GM11168 (cell line): ENCODE measurements around the gene MYLK4.

Experiments used
- in situ Hi-C: fragments of 300-500 bp; cut with MboI; formaldehyde crosslinking; loops from one replicate; pipeline ENCODE4 v1.12.0; 2022; ENCODE audit warnings: low sequenced_read_pairs; ENCODE audit not compliant: unreplicated experiment

MYLK4 gene

GRCh38 chr6:2738373-2738979 is 12.2 kb downstream of the MYLK4 start:
- in situ Hi-C loops: no loop called here

DNA sequence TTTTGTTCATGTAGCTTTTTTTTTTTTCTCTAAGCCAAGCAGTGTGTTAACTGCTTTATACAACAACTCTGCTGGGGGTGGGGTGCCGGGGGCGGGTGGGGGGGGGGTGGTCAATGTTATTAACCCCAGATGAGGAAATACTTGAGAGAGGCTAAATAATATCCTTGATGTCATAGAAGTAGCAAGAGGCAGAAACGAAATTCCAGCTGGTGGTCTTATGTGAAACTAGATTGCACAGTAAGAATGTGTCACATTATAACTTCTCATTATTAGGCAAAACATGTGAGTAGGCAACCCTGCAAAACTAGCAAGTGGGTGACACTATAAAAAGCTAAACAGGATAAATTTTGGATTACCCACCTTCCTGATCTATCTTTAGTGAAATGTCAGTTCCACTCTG is 12.8 kb downstream of the MYLK4 start:
- in situ Hi-C loops: no loop called here

DNA sequence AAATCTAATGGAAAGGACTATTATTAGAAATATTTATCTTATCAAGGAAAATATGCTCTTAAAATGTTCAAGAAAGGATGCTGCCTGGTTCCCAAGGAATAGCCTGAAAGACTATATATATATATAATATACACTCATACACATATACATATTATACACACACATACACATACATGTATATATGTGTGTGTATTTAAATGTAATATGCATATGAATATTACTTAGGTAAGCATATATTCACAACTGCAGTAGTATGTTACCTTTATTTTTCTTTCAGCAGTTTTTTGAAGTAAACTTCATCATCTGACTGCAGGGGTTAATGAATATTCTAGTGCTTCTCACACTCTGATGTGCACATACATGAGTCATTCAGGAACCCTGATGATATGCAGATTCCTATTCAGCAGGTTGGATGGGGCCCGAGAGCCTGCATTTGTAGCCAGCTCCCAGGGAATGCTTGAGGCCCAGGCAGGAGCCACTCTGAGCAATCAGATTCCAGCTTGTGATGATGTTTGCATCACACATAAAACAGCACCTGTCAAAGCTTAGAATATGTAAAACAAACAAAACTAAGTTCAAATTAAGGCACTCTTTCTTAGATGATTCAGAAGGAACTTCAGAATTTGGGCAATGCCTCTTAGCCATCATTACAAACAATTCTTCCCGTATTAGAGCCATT is 16.1 kb downstream of the MYLK4 start:
- in situ Hi-C loops: no loop called here

DNA sequence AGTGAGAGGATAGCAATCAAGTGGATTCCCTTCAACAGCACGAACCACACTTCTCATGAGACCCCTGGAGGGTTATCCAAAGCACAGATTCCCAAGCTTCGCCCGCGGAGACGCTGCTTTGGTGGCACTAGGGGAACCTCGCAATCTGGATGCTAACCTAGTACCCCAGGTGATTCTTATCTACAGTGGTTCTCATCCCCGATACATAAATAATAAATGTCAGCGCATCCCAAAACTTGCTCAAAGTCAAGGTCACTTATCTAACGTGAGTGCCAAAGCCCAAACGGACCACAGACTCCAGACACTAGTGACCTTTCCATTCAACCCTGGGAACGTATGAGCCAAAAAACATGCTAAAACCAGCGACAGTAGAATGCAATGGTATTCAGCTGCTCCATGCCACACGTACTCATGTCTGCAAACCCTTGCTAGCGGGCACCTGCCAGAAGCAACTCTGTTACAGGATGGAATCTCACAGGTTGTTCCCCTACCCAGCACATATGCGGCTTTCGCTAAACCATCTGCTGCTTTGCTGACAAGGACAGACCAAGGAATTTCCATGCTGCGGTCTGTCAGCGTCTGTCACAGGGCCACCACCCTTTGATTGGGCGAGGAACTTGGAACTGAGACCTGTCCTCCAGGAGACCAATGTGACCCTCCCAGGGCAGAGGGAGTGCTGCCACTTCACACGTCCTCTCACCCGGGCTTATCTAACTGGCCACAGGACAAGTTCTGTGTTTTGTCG is 16.8 kb downstream of the MYLK4 start:
- in situ Hi-C loops: no loop called here

DNA sequence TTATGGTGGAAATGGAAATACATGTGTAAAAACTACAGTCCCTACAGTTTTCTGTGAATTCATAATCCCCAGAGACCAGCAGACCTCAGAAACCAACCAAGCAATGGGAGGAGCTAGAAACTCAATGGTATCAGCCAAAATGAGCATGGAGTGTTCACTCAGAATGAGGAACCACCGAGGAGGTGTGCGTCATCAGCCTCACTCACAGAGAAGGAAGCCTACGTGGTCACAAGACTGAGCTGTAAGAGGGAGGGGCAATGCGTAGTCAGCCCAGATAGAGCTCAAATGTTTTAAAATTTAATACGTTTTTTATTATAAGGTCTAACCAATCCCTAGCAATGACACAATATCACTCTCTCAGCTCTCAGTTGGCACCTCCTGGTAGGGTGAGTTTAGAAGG is 17.4 kb downstream of the MYLK4 start:
- in situ Hi-C loops: no loop called here

GRCh38 chr6:2732503-2733089 is 18.1 kb downstream of the MYLK4 start:
- in situ Hi-C loops: no loop called here

DNA sequence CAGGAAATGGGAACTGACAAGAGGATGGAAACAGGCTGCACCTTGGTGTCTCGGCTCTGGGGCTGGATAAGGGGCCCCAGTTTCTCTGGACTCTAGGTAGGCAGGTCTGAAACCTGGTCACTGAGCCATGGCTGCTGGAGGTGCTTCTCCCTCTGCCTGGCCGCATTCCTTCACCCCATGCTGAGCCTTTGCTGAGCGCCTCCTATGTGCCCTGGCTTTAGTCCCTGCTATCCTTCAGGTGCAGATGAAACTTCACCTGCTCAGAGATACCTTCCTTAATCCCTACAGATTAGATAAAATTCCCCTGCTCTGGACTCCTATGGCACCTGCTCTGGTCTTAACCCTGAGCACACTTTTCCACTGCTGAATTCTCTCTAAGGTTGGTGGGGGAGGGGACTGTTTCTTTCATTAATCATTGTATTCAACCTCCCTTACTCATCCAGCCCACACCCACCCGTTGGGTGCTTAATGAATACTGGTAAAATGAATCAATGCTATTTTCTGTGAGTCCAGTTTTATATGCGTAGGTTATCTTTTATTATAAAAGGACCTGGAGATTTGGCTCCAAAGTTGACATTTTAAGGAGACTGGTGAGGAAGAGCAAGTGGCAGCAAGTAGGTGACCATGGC is 19.3 kb downstream of the MYLK4 start:
- in situ Hi-C loops: no loop called here

GRCh38 chr6:2730353-2731107 is 20.2 kb downstream of the MYLK4 start:
- in situ Hi-C loops: no loop called here

GRCh38 chr6:2729921-2730320 is 20.8 kb downstream of the MYLK4 start:
- in situ Hi-C loops: no loop called here

DNA sequence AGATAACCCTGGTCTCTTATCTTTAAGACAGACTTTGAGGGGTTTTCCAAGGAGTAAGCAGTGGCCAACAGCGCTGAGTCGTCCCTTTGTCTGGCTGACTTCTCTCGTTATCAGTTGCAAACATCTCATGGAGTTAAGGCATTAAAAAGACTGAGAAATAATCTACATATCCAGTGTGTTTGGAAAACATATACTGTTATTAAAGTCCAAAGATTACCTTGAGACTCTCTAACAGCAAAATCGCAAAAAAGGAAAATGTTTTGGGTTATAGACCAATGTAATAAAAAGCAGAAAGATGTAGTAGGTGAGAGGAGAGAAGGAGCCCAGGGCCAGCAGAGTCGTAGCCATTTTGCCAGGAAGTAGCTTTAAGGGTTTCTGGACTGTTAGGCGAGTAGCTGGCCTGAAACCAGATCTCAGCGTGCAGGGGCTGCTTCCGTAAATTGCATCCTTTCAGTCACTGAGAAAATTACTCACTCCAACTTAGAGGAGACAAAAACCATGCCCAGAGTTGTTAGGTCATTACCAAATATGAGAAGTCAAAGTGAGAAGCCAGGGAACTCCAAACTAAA is 24.6 kb downstream of the MYLK4 start:
- in situ Hi-C loops: no loop called here

- in situ Hi-C loops: no loop called here
Observed at GRCh38 chr6:2725364-2725988, 25.2 kb downstream of the MYLK4 start.

DNA sequence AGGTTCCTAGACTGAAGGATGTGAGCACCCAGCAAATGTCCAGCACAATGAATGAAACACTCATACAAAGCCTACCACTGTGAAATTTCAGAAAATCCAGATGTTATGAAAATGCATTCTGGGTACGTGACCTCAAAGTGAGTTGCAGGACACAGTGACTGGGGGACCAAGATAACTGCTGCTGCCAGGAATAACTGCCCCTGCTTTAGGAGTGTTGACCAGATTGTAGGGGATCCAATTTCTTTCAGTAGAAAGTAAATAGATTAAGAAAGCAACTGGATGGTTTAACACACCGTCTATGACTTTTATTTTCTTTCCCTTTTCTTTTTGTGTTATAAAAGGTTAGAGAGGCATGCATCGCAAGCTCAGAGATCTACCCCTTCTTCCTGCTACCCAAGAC is 29.5 kb downstream of the MYLK4 start:
- in situ Hi-C loops: no loop called here

DNA sequence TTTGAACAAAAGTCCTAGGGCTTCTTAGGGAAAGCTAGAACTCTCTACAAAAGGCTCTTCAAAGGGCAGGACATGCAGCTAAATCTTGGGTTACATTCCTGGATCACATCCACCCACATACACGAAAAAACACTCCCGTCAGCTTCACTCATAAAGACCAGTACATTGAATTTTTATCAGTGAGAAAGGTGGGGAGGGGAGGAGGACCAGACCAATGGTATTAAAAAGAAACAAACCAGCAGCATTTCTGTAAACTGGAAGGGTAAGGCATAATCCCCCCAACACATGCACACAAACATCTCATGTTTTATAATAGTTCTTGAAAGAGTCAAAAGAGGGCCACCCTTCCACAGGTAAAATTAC is 31.6 kb downstream of the MYLK4 start:
- in situ Hi-C loops: no loop called here

GRCh38 chr6:2718334-2719092 is 32.2 kb downstream of the MYLK4 start:
- in situ Hi-C loops: no loop called here

DNA sequence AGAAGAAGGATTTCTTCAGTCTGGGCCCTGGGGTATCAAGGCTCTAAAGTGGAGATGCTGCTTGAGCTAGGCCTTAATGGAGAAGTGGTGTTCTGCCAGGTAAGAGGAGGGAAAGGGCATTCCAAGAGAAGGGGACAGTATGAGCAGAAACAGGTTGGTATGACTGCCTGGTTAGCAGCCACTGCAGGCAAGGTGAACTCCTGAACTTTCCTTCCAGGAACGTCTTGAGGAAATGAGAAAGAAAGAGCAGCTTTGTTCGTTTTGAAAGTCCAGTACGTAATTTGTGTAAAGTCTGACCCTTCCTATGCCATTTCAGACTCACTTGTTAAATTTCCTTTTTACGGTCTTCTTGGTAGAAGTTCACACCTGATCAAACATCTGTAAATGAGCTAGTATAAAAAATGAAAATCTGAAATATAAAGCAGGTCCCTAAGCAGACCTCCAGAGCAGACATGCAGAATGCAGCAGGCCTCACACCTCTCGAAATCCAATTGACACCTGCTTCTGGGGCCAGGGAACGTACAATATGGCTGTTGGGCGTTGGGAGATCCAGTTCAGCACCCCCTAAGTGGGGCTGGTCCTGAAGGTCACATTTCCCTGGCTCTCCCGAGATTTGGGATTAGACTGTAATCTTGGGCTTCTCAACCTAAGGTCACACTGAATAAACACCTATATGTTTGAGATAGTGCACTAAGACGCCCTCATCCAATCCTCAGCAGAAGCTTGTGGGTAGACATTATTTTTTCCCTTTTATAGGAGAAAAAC is 33.6 kb downstream of the MYLK4 start:
- in situ Hi-C loops: no loop called here

DNA sequence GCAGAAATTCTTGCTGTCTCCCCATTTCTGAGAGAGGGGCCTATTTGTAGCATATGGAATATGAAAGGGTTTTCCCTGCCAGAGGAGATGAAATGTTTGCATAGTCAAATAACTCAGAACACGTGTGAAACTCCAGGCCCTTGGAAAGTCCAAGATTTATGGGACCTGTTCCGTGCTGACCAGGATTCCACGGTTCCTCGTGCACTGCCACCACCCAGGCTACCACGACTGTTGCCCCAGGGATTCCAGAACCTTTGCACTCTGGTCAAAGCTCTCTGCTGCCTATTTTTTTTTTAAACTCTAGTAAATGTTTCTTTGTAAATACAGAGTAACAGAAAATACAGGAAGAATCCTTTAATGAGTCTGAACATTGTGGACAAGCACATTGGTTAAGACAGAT is 35.0 kb downstream of the MYLK4 start:
- in situ Hi-C loops: no loop called here

DNA sequence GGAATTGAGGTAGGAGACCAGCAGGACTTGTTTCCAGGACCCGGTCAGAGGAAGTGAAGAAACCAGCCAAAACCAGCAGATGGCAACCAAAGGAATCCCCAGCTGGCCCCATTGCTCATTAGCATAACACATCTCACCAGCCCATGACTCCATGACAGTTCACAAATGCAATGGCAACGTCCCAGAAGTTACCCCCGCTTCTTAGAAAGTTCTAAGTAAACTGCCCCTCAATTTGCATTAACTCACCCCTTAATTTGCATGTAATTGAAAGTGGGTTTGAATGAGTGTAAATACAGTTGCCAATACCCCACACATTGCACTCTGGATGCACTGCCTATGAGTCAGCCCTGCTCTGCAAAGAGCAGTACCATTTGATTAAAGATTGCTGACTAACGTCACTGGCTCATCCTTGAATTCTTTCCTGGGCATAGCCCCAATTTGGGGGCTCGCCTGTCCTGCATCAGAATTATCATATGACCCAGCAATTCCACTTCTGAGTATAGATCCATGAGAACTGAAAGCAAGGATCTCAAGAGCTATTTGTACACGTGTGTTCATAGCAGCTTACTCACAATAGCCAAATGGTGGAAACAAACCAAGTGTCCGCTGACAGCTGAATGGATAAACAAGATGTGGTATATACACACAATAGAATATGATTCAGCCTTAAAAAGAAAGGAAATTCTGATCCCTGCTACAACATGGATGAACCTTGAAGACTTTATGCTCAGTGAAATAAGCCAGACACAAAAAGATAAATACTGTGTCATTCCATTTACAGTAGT is 36.4 kb downstream of the MYLK4 start:
- in situ Hi-C loops: no loop called here
